Vagina (tissue), 2 donors: ENCODE results near the gene HNRNPA3.

ENCODE experiments used
- CTCF ChIP-seq, 3 experiments: fragments of 450-650 bp in 2 of 3; fragments of 200-600 bp in 1 of 3; sonication (generic) in 1 of 3; IDR thresholded peaks; one replicate each; pipeline ENCODE4 v1.5.1; 2017 to 2019; ENCODE audit warnings: antibody characterized with exemption in 3 of 3, mild to moderate bottlenecking in 2 of 3, moderate library complexity in 2 of 3
- POLR2A ChIP-seq, 2 donors: fragments of 450-650 bp; IDR thresholded peaks; one replicate each; pipeline ENCODE4 v1.6.1; 2017; ENCODE audit warnings: antibody characterized with exemption in 2 of 2, mild to moderate bottlenecking in 2 of 2, moderate library complexity in 2 of 2

DNA sequence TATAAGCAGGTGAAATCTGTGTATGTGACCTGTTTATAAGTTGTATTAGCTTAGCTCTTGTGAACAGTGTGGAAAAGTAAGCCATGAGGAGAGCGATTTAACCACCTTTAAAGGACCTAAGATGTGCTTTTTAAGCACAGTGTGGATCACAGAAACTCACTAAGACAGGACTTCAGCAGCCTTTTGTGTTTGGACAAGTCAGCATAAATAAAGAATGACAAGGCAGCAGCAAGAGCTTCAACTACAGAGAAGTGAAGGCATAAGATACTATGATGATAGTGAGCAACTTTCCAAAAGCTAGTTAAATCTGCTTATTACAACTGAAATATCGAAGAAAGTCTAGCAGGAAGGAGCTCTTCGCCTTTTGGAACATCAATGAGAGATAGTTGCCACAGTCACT lies 8.9 kb downstream of the HNRNPA3 start:
- TF ChIP-seq CTCF (IDR thresholded peaks at IDR 0.05) = no peak
- no peak for TF ChIP-seq POLR2A (IDR thresholded peaks at IDR 0.05)
